CD4-positive, alpha-beta T cell treated with Interleukin-12 subunit alpha and Interleukin-12 subunit beta, for 1 hour (primary cell): ENCODE results near the gene HMX3.
A peak's percentile ranks its signal among the peaks of the same experiment; 100 is the strongest.

Experiments used
- DNase-seq: peaks from one replicate; pipeline ENCODE4 v3.0.0-alpha.2; 2020

Gene HMX3

GRCh38 chr10:123134915-123135414 is 805 bp upstream of the HMX3 start:
- DNase-seq = no peak

DNA sequence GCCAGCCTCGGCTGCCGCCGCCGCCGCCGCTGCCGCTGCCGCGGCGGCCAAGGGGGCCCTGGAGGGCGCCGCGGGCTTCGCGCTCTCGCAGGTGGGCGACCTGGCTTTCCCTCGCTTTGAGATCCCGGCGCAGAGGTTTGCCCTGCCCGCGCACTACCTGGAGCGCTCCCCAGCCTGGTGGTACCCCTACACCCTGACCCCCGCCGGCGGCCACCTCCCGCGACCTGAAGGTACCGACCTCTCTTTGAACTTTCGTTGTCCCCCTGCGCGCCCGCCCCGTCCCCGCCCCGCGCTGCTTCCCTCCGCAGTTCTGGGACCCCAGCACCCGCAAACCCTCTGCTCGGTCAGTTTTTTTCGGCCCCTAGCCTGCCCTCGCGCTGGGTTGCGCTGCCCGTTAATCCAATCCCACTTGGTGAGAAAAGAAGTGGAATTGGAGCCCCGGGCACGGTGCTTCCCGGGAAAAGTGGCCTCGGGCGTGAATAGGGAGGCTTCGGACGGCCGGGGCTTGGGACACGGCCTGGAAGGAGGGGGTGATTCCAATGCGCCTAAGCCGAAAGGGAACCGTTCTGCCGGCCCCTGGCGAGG is 543 bp downstream of the HMX3 start:
- no peak for DNase-seq

DNA sequence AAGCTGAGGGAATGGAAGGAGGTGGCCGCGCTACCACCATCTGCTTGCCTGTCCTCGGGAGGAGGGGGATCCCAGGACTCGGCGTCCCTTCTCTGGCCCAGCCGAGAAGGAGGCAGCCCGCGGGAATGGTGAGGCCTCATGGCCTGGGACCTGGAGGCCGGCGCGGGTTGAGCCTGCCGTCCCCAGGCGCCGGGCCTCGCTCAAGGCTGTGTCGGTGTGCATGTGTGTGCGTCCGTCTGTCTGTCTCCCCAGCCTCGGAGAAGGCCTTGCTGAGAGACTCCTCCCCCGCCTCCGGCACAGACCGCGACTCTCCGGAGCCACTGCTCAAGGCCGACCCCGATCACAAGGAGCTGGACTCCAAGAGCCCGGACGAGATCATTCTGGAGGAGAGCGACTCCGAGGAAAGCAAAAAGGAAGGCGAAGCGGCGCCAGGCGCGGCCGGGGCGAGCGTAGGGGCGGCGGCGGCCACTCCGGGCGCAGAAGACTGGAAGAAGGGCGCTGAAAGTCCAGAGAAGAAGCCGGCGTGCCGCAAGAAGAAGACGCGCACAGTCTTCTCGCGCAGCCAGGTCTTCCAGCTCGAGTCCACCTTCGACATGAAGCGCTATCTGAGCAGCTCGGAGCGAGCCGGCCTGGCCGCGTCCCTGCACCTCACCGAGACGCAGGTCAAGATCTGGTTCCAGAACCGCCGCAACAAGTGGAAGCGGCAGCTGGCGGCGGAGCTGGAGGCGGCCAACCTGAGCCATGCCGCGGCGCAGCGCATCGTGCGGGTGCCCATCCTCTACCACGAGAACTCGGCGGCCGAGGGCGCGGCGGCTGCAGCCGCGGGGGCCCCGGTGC is 1.3 kb downstream of the HMX3 start:
- DNase-seq = no peak

- DNase-seq = no peak
Observed at GRCh38 chr10:123139165-123139520, 3.4 kb downstream of the HMX3 start.

DNA sequence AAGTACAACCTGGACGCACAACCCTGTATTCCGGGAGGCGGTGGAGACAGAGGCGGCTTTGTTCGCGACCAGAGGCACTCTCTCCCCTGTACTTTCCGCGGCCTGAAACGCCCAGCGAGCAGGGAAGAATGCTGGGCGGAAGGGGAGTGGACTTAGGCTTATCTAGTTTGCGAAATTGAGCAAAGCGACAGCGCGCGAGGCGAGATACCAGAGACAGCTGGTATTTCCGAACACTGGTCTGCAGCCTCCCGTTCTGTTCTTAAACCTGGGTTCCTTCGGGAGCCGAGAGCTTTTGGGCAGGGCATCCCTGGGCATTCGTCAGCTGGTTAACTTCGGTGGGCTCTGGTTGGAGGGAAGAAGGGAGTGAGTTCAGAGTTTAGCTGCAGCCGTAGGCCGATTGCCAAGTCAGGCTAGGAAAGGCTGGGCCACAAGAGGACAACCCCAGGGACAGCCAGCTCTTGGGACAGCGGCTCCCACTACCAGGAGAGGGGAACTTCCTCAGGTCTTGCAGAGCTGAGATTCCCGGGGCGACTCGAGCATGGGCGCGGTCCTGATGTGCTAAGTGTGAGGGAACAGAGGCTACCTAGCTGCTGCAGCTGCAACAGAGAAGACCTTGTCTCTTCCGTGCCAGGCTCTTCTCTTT is 3.9 kb downstream of the HMX3 start:
- DNase-seq = no peak

- DNase-seq = no peak
Observed at GRCh38 chr10:123140164-123140982, 4.6 kb downstream of the HMX3 start.

GRCh38 chr10:123140983-123141390 is 5.2 kb downstream of the HMX3 start:
- DNase-seq = no peak

DNA sequence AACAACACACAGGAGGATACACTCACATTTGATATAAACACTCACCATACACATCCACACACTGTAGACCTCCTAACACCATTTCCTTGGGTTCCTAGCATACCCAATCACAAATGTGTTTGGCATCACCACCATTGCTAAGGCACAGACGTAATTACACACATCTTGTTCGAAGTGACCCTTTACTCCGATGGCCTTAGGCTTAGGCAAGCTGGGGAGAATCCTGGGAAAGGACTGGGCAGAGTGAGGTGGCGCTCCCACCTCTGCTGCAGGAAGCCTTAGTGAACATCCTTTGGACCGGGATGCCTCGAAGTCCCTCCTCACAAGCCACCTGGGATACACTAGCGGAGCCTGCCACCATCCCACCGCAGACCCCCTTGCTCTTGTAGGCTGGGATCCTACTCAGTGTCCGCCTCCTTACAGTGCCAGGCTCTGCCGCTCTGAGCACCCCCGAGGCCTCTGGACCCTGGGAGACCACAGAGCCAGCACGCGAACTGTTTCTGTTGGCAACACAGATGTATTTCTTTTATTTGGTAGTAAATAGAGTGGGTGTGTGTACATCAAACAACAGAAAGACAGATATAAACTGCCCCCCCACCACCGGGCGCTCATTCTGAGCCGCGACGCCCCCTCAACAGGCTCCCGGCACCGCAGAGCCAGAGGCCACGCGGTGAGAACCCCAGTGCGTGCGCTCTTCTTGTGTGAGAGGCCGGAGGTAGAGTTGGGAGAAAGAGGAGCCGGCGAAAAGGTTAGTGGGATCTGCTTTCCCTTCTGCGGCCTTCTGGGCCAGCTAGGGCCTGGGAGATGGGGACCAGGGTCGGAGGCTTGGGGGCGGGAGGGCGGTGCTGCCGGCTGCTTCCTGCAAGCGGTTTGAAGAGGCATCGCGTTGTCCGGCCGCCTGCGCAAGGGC is 6.3 kb downstream of the HMX3 start:
- DNase-seq = no peak

- no peak for DNase-seq
Observed at GRCh38 chr10:123142701-123143161, 7.0 kb downstream of the HMX3 start.

GRCh38 chr10:123143162-123143824 is 7.5 kb downstream of the HMX3 start:
- no peak for DNase-seq

- no peak for DNase-seq
Observed at GRCh38 chr10:123143825-123144168, 8.0 kb downstream of the HMX3 start.

DNA sequence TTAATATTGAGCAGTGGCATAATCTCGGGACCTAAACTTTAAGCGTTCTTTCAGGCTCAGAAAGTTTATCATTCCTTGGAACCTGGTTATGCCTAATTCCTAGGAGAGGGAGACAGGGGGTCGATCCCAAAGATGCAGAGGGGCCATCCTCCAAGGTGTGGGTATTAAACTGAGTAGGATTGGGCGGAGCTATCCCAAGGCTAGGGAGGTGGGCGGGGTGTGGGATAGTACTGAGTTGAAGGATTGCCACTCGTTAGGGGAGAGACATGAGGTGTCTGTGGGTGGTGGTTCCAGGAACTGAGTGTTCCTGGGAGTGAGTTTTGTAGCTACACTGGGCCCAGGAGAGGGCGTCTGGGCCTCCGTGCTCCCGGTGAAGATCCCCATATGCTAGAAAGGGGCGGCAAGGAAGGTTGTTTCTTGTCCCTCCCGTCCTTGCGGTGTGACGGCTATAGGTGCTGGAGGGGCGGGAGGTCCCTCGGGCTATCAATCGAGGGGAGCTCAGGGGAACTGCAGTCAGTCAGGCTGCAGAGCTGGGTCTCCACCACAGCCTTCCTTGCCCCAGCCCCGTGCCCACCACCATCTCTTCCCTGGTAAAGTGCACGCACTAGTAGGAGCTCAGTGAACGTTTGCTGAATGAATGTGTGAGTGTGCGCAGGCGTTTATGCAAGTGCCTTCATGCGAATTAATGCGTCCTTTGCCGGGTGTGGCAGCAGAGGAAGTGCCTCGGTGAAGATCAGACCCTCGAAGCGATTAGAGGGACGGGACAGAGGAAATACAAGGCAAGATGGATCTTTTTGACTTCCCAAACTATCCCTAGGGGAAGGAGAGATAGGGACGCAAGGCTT is 9.1 kb downstream of the HMX3 start:
- DNase-seq = no peak

DNA sequence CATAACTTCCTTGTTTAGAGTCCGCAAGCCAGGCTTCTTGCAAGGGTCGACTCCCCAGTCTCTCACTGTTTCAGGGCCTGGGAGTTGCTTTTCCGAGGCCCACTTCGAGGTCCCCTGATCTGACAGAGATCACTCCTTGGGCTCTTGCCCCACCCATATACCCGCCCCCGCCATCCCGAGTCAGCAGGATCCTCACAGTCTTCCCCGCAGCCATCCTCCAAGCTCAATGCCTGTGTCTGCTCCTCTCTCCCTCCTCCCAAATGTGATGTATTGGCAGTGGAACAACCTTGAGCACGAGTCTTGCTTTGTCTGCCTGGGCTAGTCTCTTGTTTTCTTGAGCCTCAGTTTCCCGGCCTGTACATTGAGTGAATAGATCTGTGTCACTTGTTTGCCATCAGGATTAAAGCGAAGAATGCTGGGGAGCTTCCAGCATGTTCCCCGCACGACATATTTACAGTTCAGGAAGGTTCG is 9.8 kb downstream of the HMX3 start:
- no peak for DNase-seq

DNA sequence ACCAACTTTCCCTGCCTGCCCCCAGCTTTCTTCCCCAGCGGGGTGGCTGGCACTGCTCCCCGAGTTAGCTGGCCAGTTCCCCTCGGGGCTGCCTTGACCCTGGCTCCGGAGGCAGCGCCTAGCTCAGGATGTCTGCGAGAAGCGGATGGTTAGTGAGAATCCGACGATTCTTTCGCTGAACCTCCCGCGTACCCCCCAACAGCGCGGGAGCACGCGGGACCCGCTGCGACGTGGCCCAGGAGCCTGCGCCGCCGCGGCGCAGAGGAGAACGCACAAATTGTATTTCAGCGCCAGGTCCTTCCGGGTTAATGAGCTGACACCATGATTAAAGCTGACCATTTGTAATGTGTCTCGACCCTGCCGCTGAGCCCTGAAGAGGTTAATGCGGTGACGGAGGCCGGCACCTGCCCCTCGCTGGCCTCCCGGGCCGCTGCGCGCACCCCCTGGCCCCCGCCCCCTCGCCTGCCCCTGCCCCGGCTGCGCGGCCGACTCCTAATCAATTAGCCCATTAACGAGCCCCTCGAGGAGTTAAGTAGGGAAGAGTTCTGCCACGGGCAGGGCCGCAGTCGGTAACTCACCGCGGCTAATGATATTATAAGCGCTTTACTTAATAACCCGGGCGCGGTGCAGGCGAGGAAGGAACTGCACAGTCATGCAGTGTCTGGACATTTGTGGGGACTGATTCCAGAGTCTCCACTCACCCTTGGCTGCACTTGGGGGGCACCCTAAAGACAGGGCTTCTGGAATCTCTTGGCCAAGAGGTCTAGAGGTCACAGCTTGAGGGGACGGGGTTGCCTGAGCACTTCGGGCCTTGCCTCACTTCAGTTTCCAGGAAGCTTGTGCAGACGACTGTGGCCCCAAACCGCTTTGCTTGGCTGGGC is 10.5 kb downstream of the HMX3 start:
- no peak for DNase-seq

- DNase-seq = no peak
Observed at GRCh38 chr10:123146894-123147634, 11.3 kb downstream of the HMX3 start.

GRCh38 chr10:123147635-123148413 is 12.1 kb downstream of the HMX3 start, which contains the start of gene HMX2:
HMX2 (plus strand) TSS chr10:123148136; CDS start chr10:123148379, 243 bp downstream.
- DNase-seq = peak; percentile 34

- DNase-seq = no peak
Observed at GRCh38 chr10:123148414-123149161, 12.8 kb downstream of the HMX3 start.
